Fibroblast of pulmonary artery (primary cell): ENCODE data around the gene DEGS1.

Experiments used
- DNase-seq: peaks from one replicate; pipeline ENCODE4 v3.0.0-alpha.2; 2010; ENCODE audit warnings: low read depth
- H3K4me3 ChIP-seq: replicated peaks from 2 replicates; pipeline ENCODE4 v1.5.1; 2011; ENCODE audit warnings: low read depth, mild to moderate bottlenecking, control low read depth, low read length, moderate library complexity
- TF ChIP-seq, protein P1 (sequence below): IDR thresholded peaks from 2 replicates; pipeline ENCODE4 v1.5.1; 2011; ENCODE audit warnings: mild to moderate bottlenecking, control low read depth, low read length, inconsistent platforms; ENCODE audit errors: missing control alignments

Gene DEGS1

DNA sequence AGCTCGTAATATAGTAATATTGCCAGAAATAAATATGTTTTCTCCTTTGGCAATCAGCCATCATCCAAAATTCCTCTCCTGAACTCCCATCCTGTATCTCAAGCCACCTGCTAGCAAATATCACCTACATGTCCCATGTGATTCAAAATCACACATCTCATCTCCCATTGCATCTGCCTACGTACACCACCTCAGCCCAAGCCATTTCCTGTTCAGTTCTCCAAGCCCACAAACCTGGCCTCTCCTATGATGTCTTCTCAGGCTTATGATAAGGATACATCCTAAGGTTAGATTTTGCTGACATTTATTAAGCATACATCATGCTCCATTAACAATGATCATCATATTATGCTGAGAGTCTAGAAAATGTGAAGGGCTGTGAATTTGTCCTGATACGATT lies 31.9 kb upstream of the DEGS1 start:
- no peak overlapping the region for H3K4me3 ChIP-seq
- TF ChIP-seq, protein P1, sequence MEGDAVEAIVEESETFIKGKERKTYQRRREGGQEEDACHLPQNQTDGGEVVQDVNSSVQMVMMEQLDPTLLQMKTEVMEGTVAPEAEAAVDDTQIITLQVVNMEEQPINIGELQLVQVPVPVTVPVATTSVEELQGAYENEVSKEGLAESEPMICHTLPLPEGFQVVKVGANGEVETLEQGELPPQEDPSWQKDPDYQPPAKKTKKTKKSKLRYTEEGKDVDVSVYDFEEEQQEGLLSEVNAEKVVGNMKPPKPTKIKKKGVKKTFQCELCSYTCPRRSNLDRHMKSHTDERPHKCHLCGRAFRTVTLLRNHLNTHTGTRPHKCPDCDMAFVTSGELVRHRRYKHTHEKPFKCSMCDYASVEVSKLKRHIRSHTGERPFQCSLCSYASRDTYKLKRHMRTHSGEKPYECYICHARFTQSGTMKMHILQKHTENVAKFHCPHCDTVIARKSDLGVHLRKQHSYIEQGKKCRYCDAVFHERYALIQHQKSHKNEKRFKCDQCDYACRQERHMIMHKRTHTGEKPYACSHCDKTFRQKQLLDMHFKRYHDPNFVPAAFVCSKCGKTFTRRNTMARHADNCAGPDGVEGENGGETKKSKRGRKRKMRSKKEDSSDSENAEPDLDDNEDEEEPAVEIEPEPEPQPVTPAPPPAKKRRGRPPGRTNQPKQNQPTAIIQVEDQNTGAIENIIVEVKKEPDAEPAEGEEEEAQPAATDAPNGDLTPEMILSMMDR = no peak
- no peak for DNase-seq

DNA sequence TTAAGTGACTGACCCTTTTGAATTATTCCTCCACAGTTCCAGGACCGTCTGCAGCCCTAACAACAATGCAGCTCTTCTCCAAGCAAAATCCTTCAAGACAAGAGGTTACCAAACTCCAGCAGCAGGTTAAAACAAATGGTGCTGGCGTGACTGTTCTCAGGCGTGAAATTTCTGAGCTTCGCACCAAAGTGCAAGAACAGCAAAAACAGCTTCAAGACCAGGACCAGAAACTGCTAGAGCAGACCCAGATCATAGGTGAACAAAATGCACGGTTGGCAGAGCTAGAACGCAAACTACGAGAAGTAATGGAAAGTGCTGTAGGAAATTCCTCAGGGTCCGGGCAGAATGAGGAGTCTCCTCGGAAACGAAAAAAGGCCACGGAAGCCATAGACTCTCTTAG lies 25.7 kb upstream of the DEGS1 start:
- H3K4me3 ChIP-seq = no peak overlapping the region
- TF ChIP-seq, protein P1 = no peak
- DNase-seq = no peak

DNA sequence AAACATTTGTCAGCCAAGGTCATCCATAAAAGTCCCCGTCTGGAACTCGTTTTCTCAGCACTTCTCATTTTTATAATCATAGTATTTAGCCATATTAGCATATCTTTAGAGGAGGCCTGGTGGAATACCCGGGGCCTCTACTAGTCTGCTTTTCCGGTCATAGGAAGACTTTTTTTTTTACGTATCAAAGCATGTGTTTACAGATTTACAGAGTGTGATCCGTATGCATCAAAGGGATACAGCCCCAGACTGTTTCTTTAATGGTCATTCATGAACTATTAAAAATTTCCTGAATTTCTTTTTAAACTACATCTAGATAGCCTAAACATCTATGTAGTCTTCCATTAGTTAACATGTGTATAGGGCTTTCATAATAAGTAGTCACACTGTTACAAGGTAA lies 23.5 kb upstream of the DEGS1 start:
- TF ChIP-seq, protein P1 = no peak
- no peak overlapping the region for H3K4me3 ChIP-seq
- no peak for DNase-seq

DNA sequence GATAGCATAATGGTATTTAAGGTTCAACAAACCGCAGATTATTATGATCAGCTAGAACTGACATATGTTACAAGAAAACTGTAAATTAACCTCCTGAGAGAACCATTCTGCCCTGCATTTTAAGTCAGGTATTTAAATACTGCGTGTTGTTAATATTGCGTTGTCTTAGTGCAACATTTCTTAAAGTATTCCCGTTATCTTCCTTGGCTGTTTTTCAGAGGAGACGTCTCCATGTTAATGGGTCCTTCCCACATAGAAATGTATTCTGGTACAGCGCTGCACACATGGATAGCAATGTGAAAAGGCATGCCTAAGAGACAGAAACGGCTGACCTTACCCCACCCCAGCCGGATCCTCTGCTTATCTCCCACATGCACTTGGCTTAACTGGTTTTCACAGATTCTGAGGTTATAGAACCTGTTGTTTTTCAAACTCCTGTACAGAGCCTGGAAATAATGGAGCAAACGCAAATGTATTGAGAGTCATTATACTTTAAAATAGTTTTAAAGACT lies 22.8 kb upstream of the DEGS1 start:
- DNase-seq = no peak
- TF ChIP-seq, protein P1 = no peak
- no peak overlapping the region for H3K4me3 ChIP-seq

DNA sequence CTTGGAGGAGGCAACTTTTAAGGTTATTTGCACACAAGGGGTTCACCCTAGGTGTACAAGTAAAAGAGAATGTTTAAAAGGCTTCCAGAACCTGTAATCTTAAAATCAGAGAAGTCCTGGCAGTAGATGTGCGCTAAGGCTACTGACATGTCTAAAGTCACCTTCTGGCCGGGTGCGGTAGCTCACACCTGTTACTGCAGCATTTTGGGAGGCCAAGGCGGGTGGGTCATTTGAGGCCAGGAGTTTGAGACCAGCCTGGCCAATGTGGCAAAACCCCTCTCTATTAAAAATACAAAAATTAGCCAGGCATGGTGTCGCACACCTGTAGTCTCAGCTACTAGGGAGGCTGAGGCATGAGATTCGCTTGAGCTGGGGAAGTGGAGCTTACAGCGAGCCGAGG lies 20.3 kb upstream of the DEGS1 start:
- TF ChIP-seq, protein P1 = no peak
- no peak for DNase-seq
- H3K4me3 ChIP-seq = no peak overlapping the region

DNA sequence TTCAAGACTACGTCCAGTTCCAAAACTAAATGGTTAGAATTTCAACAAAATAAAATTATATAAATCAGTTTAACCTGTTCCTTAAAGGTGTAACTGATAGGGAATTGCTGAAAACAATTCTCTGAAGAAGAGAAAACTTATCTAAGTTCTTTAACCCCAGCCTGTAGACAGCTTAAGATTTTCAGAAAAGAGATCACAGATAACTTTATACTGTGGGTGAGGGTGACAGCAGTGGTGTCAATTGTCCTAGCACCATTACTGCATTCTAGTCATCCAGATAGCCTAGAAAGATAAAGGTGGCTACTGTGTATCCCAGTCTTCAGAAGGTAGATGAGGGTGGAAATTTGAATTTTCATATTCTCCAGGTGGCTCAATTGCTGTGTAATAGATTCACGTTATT lies 19.7 kb upstream of the DEGS1 start:
- TF ChIP-seq, protein P1 = no peak
- no peak overlapping the region for H3K4me3 ChIP-seq
- no peak for DNase-seq

DNA sequence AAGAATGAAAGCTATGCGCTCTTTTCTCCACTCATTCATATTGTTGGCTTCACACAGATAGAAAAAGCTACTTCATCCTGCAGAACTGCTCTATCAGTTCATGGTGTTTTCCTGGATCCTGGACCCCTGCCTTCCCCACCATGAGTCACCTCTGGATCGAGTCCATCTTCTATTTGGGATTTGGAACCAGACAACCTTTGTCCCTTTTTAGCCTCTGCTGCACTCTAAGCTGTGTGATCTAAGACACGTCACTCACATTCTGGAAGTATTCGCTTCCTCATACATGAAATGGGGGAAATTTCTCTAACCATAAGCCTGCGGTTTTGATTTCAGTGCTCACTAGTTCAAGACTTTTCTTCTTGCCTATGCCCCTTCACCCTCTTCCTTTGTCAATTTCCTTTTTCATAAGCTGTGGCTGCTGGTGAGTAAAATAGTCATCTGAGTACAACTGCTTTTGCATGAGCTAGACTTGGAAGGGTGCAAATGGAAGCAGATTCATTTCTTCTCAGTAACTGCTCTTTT lies 14.1 kb upstream of the DEGS1 start:
- H3K4me3 ChIP-seq = peak overlapping the region; percentile 9
- TF ChIP-seq, protein P1 = no peak
- DNase-seq = peak; percentile 89
